ENCODE results near the gene CEACAM16.
"Not testable (repeated sequence)": the region's sequence is repeated elsewhere in the genome, so short reads cannot be mapped to it uniquely, and the experiment has no call there.

CEACAM16 gene

GRCh38 chr19:44698492-44699201 is at the start of gene CEACAM16:
Gene CEACAM16 (plus strand): TSS chr19:44699151. CDS start chr19:44701457, 2,306 bp downstream.
- DNase-seq (ENCODE audit: low read depth) = no peak

- DNase-seq (ENCODE audit: low read depth) = no peak
Observed at GRCh38 chr19:44649578-44650145, 49.3 kb upstream of the CEACAM16 start.

- no peak for DNase-seq (ENCODE audit: low read depth)
Observed at GRCh38 chr19:44653343-44653742, 45.6 kb upstream of the CEACAM16 start.

- DNase-seq (ENCODE audit: low read depth) = no peak
Observed at GRCh38 chr19:44653977-44654774, 44.8 kb upstream of the CEACAM16 start.

GRCh38 chr19:44657211-44657921 is 41.6 kb upstream of the CEACAM16 start:
- DNase-seq (ENCODE audit: low read depth) = no peak

GRCh38 chr19:44658069-44658733 is 40.8 kb upstream of the CEACAM16 start:
- no peak for DNase-seq (ENCODE audit: low read depth)

- DNase-seq (ENCODE audit: low read depth) = no peak
Observed at GRCh38 chr19:44660081-44660480, 38.9 kb upstream of the CEACAM16 start.

- no peak for DNase-seq (ENCODE audit: low read depth)
Observed at GRCh38 chr19:44661205-44661604, 37.7 kb upstream of the CEACAM16 start.

GRCh38 chr19:44661904-44662303 is 37.0 kb upstream of the CEACAM16 start:
- no peak for DNase-seq (ENCODE audit: low read depth)

- DNase-seq (ENCODE audit: low read depth) = no peak
Observed at GRCh38 chr19:44662691-44663385, 36.1 kb upstream of the CEACAM16 start.

GRCh38 chr19:44663996-44664395 is 35.0 kb upstream of the CEACAM16 start:
- DNase-seq (ENCODE audit: low read depth) = no peak

- DNase-seq (ENCODE audit: low read depth) = no peak
Observed at GRCh38 chr19:44664976-44665375, 34.0 kb upstream of the CEACAM16 start.

- no peak for DNase-seq (ENCODE audit: low read depth)
Observed at GRCh38 chr19:44666852-44667556, 31.9 kb upstream of the CEACAM16 start.

GRCh38 chr19:44668985-44669764 is 29.8 kb upstream of the CEACAM16 start:
- no peak for DNase-seq (ENCODE audit: low read depth)

GRCh38 chr19:44670027-44670426 is 28.9 kb upstream of the CEACAM16 start:
- DNase-seq (ENCODE audit: low read depth) = not testable (repeated sequence)

GRCh38 chr19:44671400-44671799 is 27.6 kb upstream of the CEACAM16 start, which contains the start of gene CEACAM19:
Gene CEACAM19 (plus strand): TSS chr19:44671482. CDS start chr19:44671932, 450 bp downstream.
- DNase-seq (ENCODE audit: low read depth) = no peak

- DNase-seq (ENCODE audit: low read depth) = no peak
Observed at GRCh38 chr19:44672226-44672625, 26.7 kb upstream of the CEACAM16 start.

- DNase-seq (ENCODE audit: low read depth) = no peak
Observed at GRCh38 chr19:44673510-44673909, 25.4 kb upstream of the CEACAM16 start.

- no peak for DNase-seq (ENCODE audit: low read depth)
Observed at GRCh38 chr19:44675521-44675920, 23.4 kb upstream of the CEACAM16 start.
